ENCODE measurements around the gene ITGB3BP. TPM values are rescaled to one million over a fixed set of nuclear protein-coding genes. Genes with fewer than 3 reads are reported as not detected.

The ITGB3BP gene
- total RNA-seq, 1 experiment from 2014 or later, result 31.9 TPM

DNA sequence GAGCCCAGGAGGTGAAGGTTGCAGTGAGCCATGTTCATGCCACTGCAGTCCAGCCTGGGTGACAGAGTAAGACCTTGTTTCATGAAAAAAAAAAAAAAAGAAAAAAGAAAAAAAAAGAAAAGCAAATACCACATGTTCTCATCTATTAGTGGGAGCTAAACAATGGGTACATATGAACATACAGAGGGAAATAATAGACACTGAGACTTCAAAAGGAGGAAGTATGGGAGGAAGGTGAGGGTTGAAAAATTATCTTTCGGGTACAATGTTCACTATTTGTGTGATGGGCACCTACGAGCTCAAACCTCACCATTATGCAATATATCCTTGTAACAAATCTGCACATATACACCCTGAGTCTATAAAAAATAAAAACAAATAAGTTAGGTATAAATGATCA lies 6.4 kb downstream of the ITGB3BP start:
- TF ChIP-seq SIN3A (IDR thresholded peaks at IDR 0.05; ENCODE audit: borderline replicate concordance, insufficient read depth, low read depth, low read length) (no peak), POLR2AphosphoS5 (IDR thresholded peaks at IDR 0.05; ENCODE audit: low read depth, low read length) (no peak), TCF7L2 (IDR thresholded peaks at IDR 0.05; ENCODE audit: low read depth, low read length) (no peak)
- TF ChIP-seq, protein P1, sequence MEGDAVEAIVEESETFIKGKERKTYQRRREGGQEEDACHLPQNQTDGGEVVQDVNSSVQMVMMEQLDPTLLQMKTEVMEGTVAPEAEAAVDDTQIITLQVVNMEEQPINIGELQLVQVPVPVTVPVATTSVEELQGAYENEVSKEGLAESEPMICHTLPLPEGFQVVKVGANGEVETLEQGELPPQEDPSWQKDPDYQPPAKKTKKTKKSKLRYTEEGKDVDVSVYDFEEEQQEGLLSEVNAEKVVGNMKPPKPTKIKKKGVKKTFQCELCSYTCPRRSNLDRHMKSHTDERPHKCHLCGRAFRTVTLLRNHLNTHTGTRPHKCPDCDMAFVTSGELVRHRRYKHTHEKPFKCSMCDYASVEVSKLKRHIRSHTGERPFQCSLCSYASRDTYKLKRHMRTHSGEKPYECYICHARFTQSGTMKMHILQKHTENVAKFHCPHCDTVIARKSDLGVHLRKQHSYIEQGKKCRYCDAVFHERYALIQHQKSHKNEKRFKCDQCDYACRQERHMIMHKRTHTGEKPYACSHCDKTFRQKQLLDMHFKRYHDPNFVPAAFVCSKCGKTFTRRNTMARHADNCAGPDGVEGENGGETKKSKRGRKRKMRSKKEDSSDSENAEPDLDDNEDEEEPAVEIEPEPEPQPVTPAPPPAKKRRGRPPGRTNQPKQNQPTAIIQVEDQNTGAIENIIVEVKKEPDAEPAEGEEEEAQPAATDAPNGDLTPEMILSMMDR (IDR thresholded peaks at IDR 0.05), result no peak
- TF ChIP-seq, protein P2, sequence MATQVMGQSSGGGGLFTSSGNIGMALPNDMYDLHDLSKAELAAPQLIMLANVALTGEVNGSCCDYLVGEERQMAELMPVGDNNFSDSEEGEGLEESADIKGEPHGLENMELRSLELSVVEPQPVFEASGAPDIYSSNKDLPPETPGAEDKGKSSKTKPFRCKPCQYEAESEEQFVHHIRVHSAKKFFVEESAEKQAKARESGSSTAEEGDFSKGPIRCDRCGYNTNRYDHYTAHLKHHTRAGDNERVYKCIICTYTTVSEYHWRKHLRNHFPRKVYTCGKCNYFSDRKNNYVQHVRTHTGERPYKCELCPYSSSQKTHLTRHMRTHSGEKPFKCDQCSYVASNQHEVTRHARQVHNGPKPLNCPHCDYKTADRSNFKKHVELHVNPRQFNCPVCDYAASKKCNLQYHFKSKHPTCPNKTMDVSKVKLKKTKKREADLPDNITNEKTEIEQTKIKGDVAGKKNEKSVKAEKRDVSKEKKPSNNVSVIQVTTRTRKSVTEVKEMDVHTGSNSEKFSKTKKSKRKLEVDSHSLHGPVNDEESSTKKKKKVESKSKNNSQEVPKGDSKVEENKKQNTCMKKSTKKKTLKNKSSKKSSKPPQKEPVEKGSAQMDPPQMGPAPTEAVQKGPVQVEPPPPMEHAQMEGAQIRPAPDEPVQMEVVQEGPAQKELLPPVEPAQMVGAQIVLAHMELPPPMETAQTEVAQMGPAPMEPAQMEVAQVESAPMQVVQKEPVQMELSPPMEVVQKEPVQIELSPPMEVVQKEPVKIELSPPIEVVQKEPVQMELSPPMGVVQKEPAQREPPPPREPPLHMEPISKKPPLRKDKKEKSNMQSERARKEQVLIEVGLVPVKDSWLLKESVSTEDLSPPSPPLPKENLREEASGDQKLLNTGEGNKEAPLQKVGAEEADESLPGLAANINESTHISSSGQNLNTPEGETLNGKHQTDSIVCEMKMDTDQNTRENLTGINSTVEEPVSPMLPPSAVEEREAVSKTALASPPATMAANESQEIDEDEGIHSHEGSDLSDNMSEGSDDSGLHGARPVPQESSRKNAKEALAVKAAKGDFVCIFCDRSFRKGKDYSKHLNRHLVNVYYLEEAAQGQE (IDR thresholded peaks at IDR 0.05; ENCODE audit: insufficient read depth in 1 of 2, low read depth in 2 of 2, low read length in 1 of 2), result no peak
- Histone ChIP-seq H3K27ac (ENCODE audit: low read length) (no peak overlapping the region), H3K4me1 (ENCODE audit: control insufficient read depth, insufficient read depth, low read length) (no peaks in the 10 kb centered on the region), H3K27me3 (ENCODE audit: control insufficient read depth, insufficient read depth, low read length) (no peaks in the 10 kb centered on the region), H3K4me3 (ENCODE audit: low read depth in 2 of 2, low read length in 2 of 2) (no peak overlapping the region), H3K36me3 (ENCODE audit: control insufficient read depth, insufficient read depth, low read length) (no peaks in the 10 kb centered on the region), H3K9me3 (ENCODE audit: control insufficient read depth, insufficient read depth, low read depth, low read length) (peaks cover 3% of the 10 kb centered on the region; the same call in 1 of the 2 replicates)
- DNase-seq (ENCODE audit: low read depth, low spot score) (no peak), ATAC-seq (no peak)
- intact Hi-C loops (cut with micrococcal nuclease; ENCODE audit: unreplicated experiment) (no loop called here), in situ Hi-C loops (cut with HindIII; ENCODE audit: low pct_unique_long_range_greater_than_20kb, low sequenced_read_pairs) (no loop called here)
- no TSS peak for BruUV-seq (replicated peaks)
- CTCF ChIA-PET, result no interaction called here
- POLR2A ChIA-PET, result no interaction called here

DNA sequence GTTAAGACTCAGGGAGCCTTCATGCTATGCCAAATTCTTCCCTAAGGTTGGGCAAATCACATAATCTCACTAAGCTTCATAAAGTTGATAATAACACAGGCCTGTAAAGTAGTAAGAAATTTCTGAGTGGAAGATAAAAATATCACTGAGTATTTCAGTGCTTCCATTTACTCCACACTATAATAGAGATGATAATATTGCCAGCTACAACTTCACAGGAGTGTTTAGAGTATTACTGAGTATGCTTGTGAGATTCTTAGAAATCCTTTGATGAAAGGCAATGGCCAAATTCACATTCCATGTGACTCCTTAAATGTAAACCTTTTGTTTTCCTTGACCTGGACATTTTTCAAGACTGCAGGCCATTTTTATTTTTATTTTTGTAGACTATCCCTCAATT lies 10.4 kb downstream of the ITGB3BP start:
- ChIA-PET CTCF (no interaction called here), POLR2A (interaction anchor here (0.6 kb wide), 1 partner anchor 99 kb away, joined by 3 read pairs; no protein-coding TSS in a partner anchor)
- H3K27ac ChIP-seq (ENCODE audit: low read length), result no peak overlapping the region
- ATAC-seq, result no peak
- no peak overlapping the region for H3K4me3 ChIP-seq (ENCODE audit: low read depth in 2 of 2, low read length in 2 of 2)
- no peak for DNase-seq (ENCODE audit: low read depth, low spot score)
- TF ChIP-seq POLR2AphosphoS5 (IDR thresholded peaks at IDR 0.05; ENCODE audit: low read depth, low read length) (no peak), SIN3A (IDR thresholded peaks at IDR 0.05; ENCODE audit: borderline replicate concordance, insufficient read depth, low read depth, low read length) (no peak), TCF7L2 (IDR thresholded peaks at IDR 0.05; ENCODE audit: low read depth, low read length) (no peak)
- TF ChIP-seq, protein P1 (IDR thresholded peaks at IDR 0.05), result no peak
- TF ChIP-seq, protein P2 (IDR thresholded peaks at IDR 0.05; ENCODE audit: insufficient read depth in 1 of 2, low read depth in 2 of 2, low read length in 1 of 2), result no peak
- H3K4me1 ChIP-seq (ENCODE audit: control insufficient read depth, insufficient read depth, low read length), result no peaks in the 10 kb centered on the region
- in situ Hi-C loops (cut with HindIII; ENCODE audit: low pct_unique_long_range_greater_than_20kb, low sequenced_read_pairs), result no loop called here
- intact Hi-C loops (cut with micrococcal nuclease; ENCODE audit: unreplicated experiment), result no loop called here
- H3K27me3 ChIP-seq (ENCODE audit: control insufficient read depth, insufficient read depth, low read length), result no peaks in the 10 kb centered on the region
- peaks cover 3% of the 10 kb centered on the region; the same call in 1 of the 2 replicates for H3K9me3 ChIP-seq (ENCODE audit: control insufficient read depth, insufficient read depth, low read depth, low read length)
- no TSS peak for BruUV-seq (replicated peaks)
- H3K36me3 ChIP-seq (ENCODE audit: control insufficient read depth, insufficient read depth, low read length), result peaks cover 10% of the 10 kb centered on the region; the same call in 1 of the 2 replicates

Data from Panc1 (cell line).